ENCODE data around the gene FUBP1.

- no peak for TF ChIP-seq CTCF (IDR thresholded peaks at IDR 0.05 in 2 of 3, conservative IDR thresholded peaks at IDR 0.05 in 1 of 3; ENCODE audit: insufficient read depth in 2 of 3, low read depth in 1 of 3, low read length in 3 of 3)
- TF ChIP-seq BCL6 (CRISPR knock-in tag; IDR thresholded peaks at IDR 0.05), result no peak
- TF ChIP-seq KAT7 (CRISPR knock-in tag; IDR thresholded peaks at IDR 0.05; ENCODE audit: borderline replicate concordance), result no peak
- no peak for TF ChIP-seq HDAC6 (IDR thresholded peaks at IDR 0.05; ENCODE audit: low read depth, low read length)
- TF ChIP-seq SMAD4 (CRISPR knock-in tag; conservative IDR thresholded peaks at IDR 0.05), result no peak
- TF ChIP-seq CBFA2T2 (conservative IDR thresholded peaks at IDR 0.05), result no peak
- TF ChIP-seq USF2 (CRISPR knock-in tag; IDR thresholded peaks at IDR 0.05), result no peak
Measured at GRCh38 chr1:77940921-77941570, 37.8 kb downstream of the FUBP1 start.
